GM13976 (cell line): Measurements from ENCODE around the gene YIPF3.

ENCODE experiments used
- DNase-seq: peaks from one replicate; pipeline ENCODE4 v3.0.0; 2012; ENCODE audit warnings: low spot score
- in situ Hi-C: fragments of 300-500 bp; cut with MboI; formaldehyde crosslinking; loops from one replicate; pipeline ENCODE4 v1.12.0; 2022; ENCODE audit warnings: low sequenced_read_pairs, mixed read lengths, inconsistent platforms; ENCODE audit not compliant: unreplicated experiment
- TF ChIP-seq, protein P1 (sequence below): IDR thresholded peaks from 2 replicates; pipeline ENCODE4 v1.5.1; 2012; ENCODE audit warnings: borderline replicate concordance, mild to moderate bottlenecking; ENCODE audit not compliant: insufficient read depth; ENCODE audit errors: extremely low read depth, missing control alignments, control extremely low read depth

YIPF3 gene

GRCh38 chr6:43497689-43498088 lies 19.0 kb downstream of the YIPF3 start:
- in situ Hi-C loops: loop anchor here (25.0 kb wide), 1 partner anchor 235 kb away; no protein-coding TSS in a partner anchor
- TF ChIP-seq, protein P1, sequence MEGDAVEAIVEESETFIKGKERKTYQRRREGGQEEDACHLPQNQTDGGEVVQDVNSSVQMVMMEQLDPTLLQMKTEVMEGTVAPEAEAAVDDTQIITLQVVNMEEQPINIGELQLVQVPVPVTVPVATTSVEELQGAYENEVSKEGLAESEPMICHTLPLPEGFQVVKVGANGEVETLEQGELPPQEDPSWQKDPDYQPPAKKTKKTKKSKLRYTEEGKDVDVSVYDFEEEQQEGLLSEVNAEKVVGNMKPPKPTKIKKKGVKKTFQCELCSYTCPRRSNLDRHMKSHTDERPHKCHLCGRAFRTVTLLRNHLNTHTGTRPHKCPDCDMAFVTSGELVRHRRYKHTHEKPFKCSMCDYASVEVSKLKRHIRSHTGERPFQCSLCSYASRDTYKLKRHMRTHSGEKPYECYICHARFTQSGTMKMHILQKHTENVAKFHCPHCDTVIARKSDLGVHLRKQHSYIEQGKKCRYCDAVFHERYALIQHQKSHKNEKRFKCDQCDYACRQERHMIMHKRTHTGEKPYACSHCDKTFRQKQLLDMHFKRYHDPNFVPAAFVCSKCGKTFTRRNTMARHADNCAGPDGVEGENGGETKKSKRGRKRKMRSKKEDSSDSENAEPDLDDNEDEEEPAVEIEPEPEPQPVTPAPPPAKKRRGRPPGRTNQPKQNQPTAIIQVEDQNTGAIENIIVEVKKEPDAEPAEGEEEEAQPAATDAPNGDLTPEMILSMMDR: no peak
- DNase-seq: no peak

- DNase-seq: no peak
- TF ChIP-seq, protein P1: no peak
- in situ Hi-C loops: loop anchor here (25.0 kb wide), 1 partner anchor 235 kb away; no protein-coding TSS in a partner anchor
These were observed 19.7 kb downstream of the YIPF3 start for GRCh38 chr6:43497129-43497396.

- TF ChIP-seq, protein P1: peak; percentile 45
- in situ Hi-C loops: loop anchor here (25.0 kb wide), 1 partner anchor 234 kb away; no protein-coding TSS in a partner anchor
- DNase-seq: peak; percentile 68
These were observed 20.2 kb downstream of the YIPF3 start for GRCh38 chr6:43496370-43497128.

GRCh38 chr6:43495409-43495941 lies 21.3 kb downstream of the YIPF3 start:
- TF ChIP-seq, protein P1: no peak
- in situ Hi-C loops: loop anchor here (25.0 kb wide), 1 partner anchor 233 kb away; no protein-coding TSS in a partner anchor
- no peak for DNase-seq

- in situ Hi-C loops: loop anchor here (25.0 kb wide), 1 partner anchor 232 kb away; no protein-coding TSS in a partner anchor
- DNase-seq: no peak
- TF ChIP-seq, protein P1: no peak
These were observed 22.0 kb downstream of the YIPF3 start for GRCh38 chr6:43494766-43495165.

GRCh38 chr6:43494321-43494720 lies 22.4 kb downstream of the YIPF3 start:
- TF ChIP-seq, protein P1: no peak
- in situ Hi-C loops: loop anchor here (25.0 kb wide), 1 partner anchor 232 kb away; no protein-coding TSS in a partner anchor
- no peak for DNase-seq

- no peak for DNase-seq
- in situ Hi-C loops: loop anchor here (25.0 kb wide), 1 partner anchor 232 kb away; no protein-coding TSS in a partner anchor
- TF ChIP-seq, protein P1: no peak
These were observed 22.9 kb downstream of the YIPF3 start for GRCh38 chr6:43493833-43494232.
